GM18868 (cell line): Measurements from ENCODE around the gene IL34.
"Not testable (repeated sequence)": the region's sequence is repeated elsewhere in the genome, so short reads cannot be mapped to it uniquely, and the experiment has no call there.

Source experiments
- ATAC-seq: cut with Tn5 transposase; IDR thresholded peaks from one replicate; pipeline ENCODE4 v1.9.1; 2021; ENCODE audit warnings: mild to moderate bottlenecking, moderate library complexity; ENCODE audit not compliant: unreplicated experiment

Gene IL34

GRCh38 chr16:70646260-70647241 is at the start of gene IL34:
IL34 (plus strand) TSS chr16:70646559; CDS start chr16:70646948, 389 bp downstream.
- ATAC-seq, result no peak

GRCh38 chr16:70597135-70597835 is 49.1 kb upstream of the IL34 start:
- no peak for ATAC-seq

- no peak for ATAC-seq
These were observed 47.3 kb upstream of the IL34 start for GRCh38 chr16:70598937-70599503.

GRCh38 chr16:70600730-70601129 is 45.6 kb upstream of the IL34 start:
- ATAC-seq, result no peak

- no peak for ATAC-seq
These were observed 44.5 kb upstream of the IL34 start for GRCh38 chr16:70601576-70602575.

- ATAC-seq, result no peak
These were observed 43.5 kb upstream of the IL34 start for GRCh38 chr16:70602831-70603230.

GRCh38 chr16:70604407-70605282 is 41.7 kb upstream of the IL34 start:
- ATAC-seq, result no peak

- ATAC-seq, result no peak
These were observed 41.1 kb upstream of the IL34 start for GRCh38 chr16:70605283-70605657.

- ATAC-seq, result no peak
These were observed 37.8 kb upstream of the IL34 start for GRCh38 chr16:70608521-70608920.

- no peak for ATAC-seq
These were observed 35.8 kb upstream of the IL34 start for GRCh38 chr16:70610273-70611223.

- no peak for ATAC-seq
These were observed 35.1 kb upstream of the IL34 start for GRCh38 chr16:70611224-70611598.

- ATAC-seq, result no peak
These were observed 34.5 kb upstream of the IL34 start for GRCh38 chr16:70611785-70612303.

- no peak for ATAC-seq
These were observed 33.4 kb upstream of the IL34 start for GRCh38 chr16:70612931-70613330.

- ATAC-seq, result no peak
These were observed 32.0 kb upstream of the IL34 start for GRCh38 chr16:70614208-70614951.

GRCh38 chr16:70615945-70616344 is 30.4 kb upstream of the IL34 start:
- no peak for ATAC-seq

GRCh38 chr16:70621864-70622263 is 24.5 kb upstream of the IL34 start:
- ATAC-seq, result not testable (repeated sequence)

- ATAC-seq, result no peak
These were observed 18.7 kb upstream of the IL34 start for GRCh38 chr16:70627696-70628095.
